Transverse colon (tissue), 3 donors: ENCODE results near the gene HAPLN3.

Source experiments
- CTCF ChIP-seq, 5 experiments: fragments of 200-600 bp in 3 of 5; fragments of 450-650 bp in 2 of 5; sonication (generic) in 3 of 5; IDR thresholded peaks; 1 replicate in 2 of 5; 2 replicates in 3 of 5; pipeline ENCODE4 v1.5.1; 2016 to 2017; ENCODE audit warnings: antibody characterized with exemption in 5 of 5, inconsistent platforms in 3 of 5, mild to moderate bottlenecking in 2 of 5, moderate library complexity in 1 of 5
- EP300 ChIP-seq: sonication (generic); formaldehyde crosslinking; IDR thresholded peaks from one replicate; pipeline ENCODE4 v1.6.1; 2017; ENCODE audit warnings: antibody characterized with exemption, low read depth
- POLR2A ChIP-seq: fragments of 450-650 bp; IDR thresholded peaks from one replicate; pipeline ENCODE4 v1.6.1; 2016; ENCODE audit warnings: antibody characterized with exemption, mild to moderate bottlenecking, moderate library complexity

- no peak for TF ChIP-seq EP300
- no peak for TF ChIP-seq POLR2A
- TF ChIP-seq CTCF (IDR thresholded peaks at IDR 0.05), result no peak
These were observed 6.6 kb downstream of the HAPLN3 start for GRCh38 chr15:88888719-88889118.
